Ramos (cell line): ENCODE measurements around the gene PPEF2.
"Not testable (repeated sequence)": the region's sequence is repeated elsewhere in the genome, so short reads cannot be mapped to it uniquely, and the experiment has no call there.

Experiments
- in situ Hi-C: fragments of 300-500 bp; cut with MboI; formaldehyde crosslinking; loops from one replicate; pipeline ENCODE4 v1.14.3; 2022; ENCODE audit warnings: low sequenced_read_pairs; ENCODE audit not compliant: unreplicated experiment

The PPEF2 gene

GRCh38 chr4:75898536-75898935, 3.7 kb downstream of the PPEF2 start:
- in situ Hi-C loops: no loop called here

GRCh38 chr4:75895744-75896314, 6.4 kb downstream of the PPEF2 start:
- in situ Hi-C loops: no loop called here

- in situ Hi-C loops: no loop called here
Measured at GRCh38 chr4:75892508-75892907, 9.7 kb downstream of the PPEF2 start.

GRCh38 chr4:75891611-75892010, 10.6 kb downstream of the PPEF2 start:
- in situ Hi-C loops: no loop called here

GRCh38 chr4:75889537-75890199, 12.6 kb downstream of the PPEF2 start:
- in situ Hi-C loops: no loop called here

GRCh38 chr4:75886104-75886503, 16.1 kb downstream of the PPEF2 start:
- in situ Hi-C loops: no loop called here

- in situ Hi-C loops: no loop called here
Measured at GRCh38 chr4:75881476-75881875, 20.8 kb downstream of the PPEF2 start.

- in situ Hi-C loops: no loop called here
Measured at GRCh38 chr4:75880278-75880677, 22.0 kb downstream of the PPEF2 start.

GRCh38 chr4:75878246-75878756, 24.0 kb downstream of the PPEF2 start:
- in situ Hi-C loops: no loop called here

GRCh38 chr4:75876218-75876617, 26.0 kb downstream of the PPEF2 start:
- in situ Hi-C loops: no loop called here

GRCh38 chr4:75869100-75869499, 33.2 kb downstream of the PPEF2 start:
- in situ Hi-C loops: loop anchor here (25.0 kb wide), 1 partner anchor 982 kb away; no protein-coding TSS in a partner anchor

- in situ Hi-C loops: loop anchor here (25.0 kb wide), 1 partner anchor 980 kb away; no protein-coding TSS in a partner anchor
Measured at GRCh38 chr4:75867130-75867529, 35.1 kb downstream of the PPEF2 start.

GRCh38 chr4:75860606-75861005, 41.6 kb downstream of the PPEF2 start:
- in situ Hi-C loops: loop anchor here (25.0 kb wide), 1 partner anchor 973 kb away; no protein-coding TSS in a partner anchor

- in situ Hi-C loops: loop anchor here (25.0 kb wide), 1 partner anchor 971 kb away; no protein-coding TSS in a partner anchor
Measured at GRCh38 chr4:75858721-75859120, 43.5 kb downstream of the PPEF2 start.

GRCh38 chr4:75849461-75849860, 52.8 kb downstream of the PPEF2 start:
- in situ Hi-C loops: no loop called here

- in situ Hi-C loops: no loop called here
Measured at GRCh38 chr4:75848891-75849290, 53.4 kb downstream of the PPEF2 start.

GRCh38 chr4:75848171-75848760, 54.0 kb downstream of the PPEF2 start:
- in situ Hi-C loops: not testable (repeated sequence)

- in situ Hi-C loops: no loop called here
Measured at GRCh38 chr4:75845992-75846391, 56.3 kb downstream of the PPEF2 start.

GRCh38 chr4:75844151-75844662, 58.0 kb downstream of the PPEF2 start:
- in situ Hi-C loops: no loop called here

GRCh38 chr4:75843596-75843995, 58.7 kb downstream of the PPEF2 start:
- in situ Hi-C loops: no loop called here
